GM12874 (cell line): Measurements from ENCODE around the gene INPP5D.

Source experiments
- CTCF ChIP-seq: IDR thresholded peaks from 2 replicates; pipeline ENCODE4 v1.5.1; 2011; ENCODE audit warnings: low read depth, mild to moderate bottlenecking, control low read depth, low read length, moderate library complexity; ENCODE audit not compliant: insufficient read depth

INPP5D gene

GRCh38 chr2:233184669-233185068 is 124.5 kb downstream of the INPP5D start:
- TF ChIP-seq CTCF, result no peak

GRCh38 chr2:233185330-233185729 is 125.2 kb downstream of the INPP5D start:
- TF ChIP-seq CTCF, result no peak

- TF ChIP-seq CTCF, result no peak
Measured at GRCh38 chr2:233185963-233186362, 125.8 kb downstream of the INPP5D start.

GRCh38 chr2:233186851-233187250 is 126.7 kb downstream of the INPP5D start:
- no peak for TF ChIP-seq CTCF

- no peak for TF ChIP-seq CTCF
Measured at GRCh38 chr2:233189025-233189424, 128.9 kb downstream of the INPP5D start.

GRCh38 chr2:233193738-233194137 is 133.6 kb downstream of the INPP5D start:
- TF ChIP-seq CTCF, result no peak

GRCh38 chr2:233195027-233195426 is 134.9 kb downstream of the INPP5D start:
- no peak for TF ChIP-seq CTCF

GRCh38 chr2:233197022-233197421 is 136.9 kb downstream of the INPP5D start:
- no peak for TF ChIP-seq CTCF
